ENCODE results near the gene C2orf78.
"Not testable (repeated sequence)": the region's sequence is repeated elsewhere in the genome, so short reads cannot be mapped to it uniquely, and the experiment has no call there.

Gene C2orf78

GRCh38 chr2:73779467-73780236 is 4.3 kb upstream of the C2orf78 start, which contains the start of gene DUSP11:
TSS of gene DUSP11 (minus strand) at chr2:73780103. CDS start at chr2:73779974, 129 bp downstream.
- DNase-seq: peak; percentile 90

DNA sequence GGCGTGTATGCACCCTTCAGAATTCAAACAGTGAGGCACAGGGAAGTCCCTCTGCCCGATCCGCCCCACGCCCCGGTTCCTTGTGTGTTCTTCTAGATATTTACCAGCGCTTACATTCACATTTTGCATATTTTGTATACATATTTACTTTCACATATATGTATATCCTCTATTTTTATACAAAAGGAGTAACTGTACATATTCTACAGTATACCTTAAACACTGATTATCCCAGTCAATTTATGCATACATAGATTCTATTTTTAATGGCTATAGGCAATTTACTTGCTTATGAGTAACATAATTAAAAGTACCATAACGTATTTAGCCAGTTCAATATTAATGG is 3.8 kb upstream of the C2orf78 start:
- no peak for DNase-seq

- DNase-seq: not testable (repeated sequence)
Measured at GRCh38 chr2:73783402-73783801, 581 bp upstream of the C2orf78 start.

GRCh38 chr2:73811878-73812277 is 27.9 kb downstream of the C2orf78 start:
- no peak for DNase-seq

GRCh38 chr2:73812635-73813034 is 28.7 kb downstream of the C2orf78 start:
- no peak for DNase-seq

GRCh38 chr2:73818296-73818695 is 34.3 kb downstream of the C2orf78 start:
- DNase-seq: no peak

- no peak for DNase-seq
Measured at GRCh38 chr2:73821227-73821626, 37.2 kb downstream of the C2orf78 start.

DNA sequence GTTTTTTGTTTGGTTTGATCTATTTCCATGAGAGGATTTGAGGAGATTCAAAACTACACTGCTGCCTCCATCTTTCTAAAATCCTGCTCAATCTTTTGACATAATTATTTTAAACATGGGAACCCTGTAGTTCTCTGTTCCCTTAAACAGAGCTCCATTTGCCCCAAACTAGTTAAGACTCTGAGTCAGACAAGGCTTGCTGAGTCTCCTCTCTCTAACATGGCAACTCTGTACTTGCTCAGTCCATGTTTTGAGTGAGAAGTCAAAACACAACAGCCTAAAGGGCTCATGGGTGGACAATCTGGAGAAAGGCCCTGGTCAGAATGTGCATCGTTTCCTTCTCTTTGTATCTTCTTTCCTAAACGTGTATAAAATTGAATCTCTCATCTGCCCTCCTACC is 37.7 kb downstream of the C2orf78 start:
- DNase-seq: no peak

- DNase-seq: no peak
Measured at GRCh38 chr2:73822276-73822675, 38.3 kb downstream of the C2orf78 start.

GRCh38 chr2:73822991-73823390 is 39.0 kb downstream of the C2orf78 start:
- no peak for DNase-seq

GRCh38 chr2:73823416-73823815 is 39.4 kb downstream of the C2orf78 start:
- DNase-seq: no peak

- peak; percentile 58 for DNase-seq
Measured at GRCh38 chr2:73823916-73824523, 40.0 kb downstream of the C2orf78 start.

DNA sequence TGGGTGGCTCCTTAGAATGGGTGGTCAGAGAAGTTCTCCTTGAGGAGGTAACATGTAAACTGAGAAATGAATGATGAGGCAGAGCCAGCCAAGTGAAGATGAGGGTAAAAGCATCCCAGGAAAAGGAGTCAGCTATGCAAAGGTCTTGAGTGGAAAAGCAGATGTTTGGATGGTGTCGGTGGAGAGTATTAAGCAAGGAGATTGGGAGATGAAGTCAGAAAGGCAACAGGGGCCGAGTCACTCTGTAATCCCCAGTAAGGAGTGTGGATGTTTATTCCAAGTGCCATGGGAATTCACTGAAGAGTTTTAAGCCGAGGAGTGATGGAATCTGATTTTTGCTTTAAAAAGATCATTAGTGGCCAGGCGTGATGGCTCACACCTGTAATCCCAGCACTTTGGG is 41.4 kb downstream of the C2orf78 start:
- DNase-seq: no peak

DNA sequence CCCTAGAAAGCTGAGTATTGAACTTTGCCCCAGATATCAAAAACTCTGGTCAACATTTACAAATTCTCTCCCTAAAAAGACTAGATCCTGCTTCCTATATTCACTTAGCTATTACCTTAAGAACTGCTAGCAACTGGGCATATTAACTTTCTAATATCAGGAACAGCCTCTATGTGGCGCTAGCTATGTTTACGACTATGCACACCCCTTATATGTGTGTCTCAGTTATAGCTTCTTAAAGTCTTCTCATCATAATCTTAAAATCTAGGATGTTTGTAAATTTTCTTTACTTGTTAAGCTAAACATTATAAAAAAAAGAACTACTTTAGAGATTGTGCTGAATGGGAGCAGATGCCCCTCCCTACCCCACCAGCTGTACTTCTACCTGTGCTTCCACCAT is 43.0 kb downstream of the C2orf78 start:
- no peak for DNase-seq

GRCh38 chr2:73827660-73828388 is 43.8 kb downstream of the C2orf78 start:
- DNase-seq: no peak

- DNase-seq: no peak
Measured at GRCh38 chr2:73828389-73828817, 44.4 kb downstream of the C2orf78 start.

GRCh38 chr2:73828818-73829570 is 45.0 kb downstream of the C2orf78 start, which contains the start of gene STAMBP:
TSS of gene STAMBP (plus strand) at chr2:73828961. CDS start at chr2:73830857, 1,896 bp downstream.
- DNase-seq: peak; percentile 98

GRCh38 chr2:73830871-73831401 is 47.0 kb downstream of the C2orf78 start:
- DNase-seq: no peak

DNA sequence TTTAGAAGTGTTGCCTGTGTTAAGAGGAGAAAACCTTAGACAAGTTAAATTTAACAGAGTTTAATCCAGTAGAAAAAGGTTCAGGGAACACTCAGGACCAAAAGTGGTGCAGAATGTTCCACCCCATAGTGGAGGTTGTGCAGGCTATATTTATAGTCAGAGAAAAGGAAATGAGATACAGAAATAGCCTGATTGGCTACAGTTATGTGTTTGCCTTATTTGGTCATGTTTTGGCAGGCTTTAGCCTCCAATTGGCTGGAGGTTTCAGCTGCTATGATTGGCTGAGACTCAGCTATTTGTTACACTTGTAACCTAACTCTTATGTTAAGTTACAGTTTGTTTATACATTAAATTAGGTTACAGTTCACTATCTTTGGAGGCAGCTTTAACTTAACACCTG is 48.9 kb downstream of the C2orf78 start:
- no peak for DNase-seq

GRCh38 chr2:73836141-73836943 is 52.4 kb downstream of the C2orf78 start:
- no peak for DNase-seq

GRCh38 chr2:73837847-73838585 is 54.0 kb downstream of the C2orf78 start:
- DNase-seq: no peak
